Measurements from ENCODE around the gene TRPM3.

- no peak for TF ChIP-seq CTCF (IDR thresholded peaks at IDR 0.05)
- TF ChIP-seq POLR2AphosphoS5 (IDR thresholded peaks at IDR 0.05) = no peak
- TF ChIP-seq EP300 (IDR thresholded peaks at IDR 0.05) = no peak
- TF ChIP-seq POLR2A (IDR thresholded peaks at IDR 0.05) = no peak
Measured at GRCh38 chr9:70995511-70995910, 125.9 kb downstream of the TRPM3 start.
